ENCODE results near the gene DTX4.
"Not testable (repeated sequence)": the region's sequence is repeated elsewhere in the genome, so short reads cannot be mapped to it uniquely, and the experiment has no call there.

The DTX4 gene

GRCh38 chr11:59171508-59172322, at the start of gene DTX4:
Gene DTX4 (plus strand): TSS chr11:59172132. CDS start chr11:59172596, 464 bp downstream.
- peak; percentile 87 for TF ChIP-seq CTCF (conservative IDR thresholded peaks at IDR 0.05; ENCODE audit: low read length)
- DNase-seq (ENCODE audit: low read depth), result peak; percentile 84
- peak within 1 kb of the TSS; percentile 59 for H3K4me3 ChIP-seq (ENCODE audit: low read length)

- TF ChIP-seq CTCF (conservative IDR thresholded peaks at IDR 0.05; ENCODE audit: low read length), result peak; percentile 97
- H3K4me3 ChIP-seq (ENCODE audit: low read length), result no peak overlapping the region
- peak; percentile 70 for DNase-seq (ENCODE audit: low read depth)
These were observed 36.1 kb upstream of the DTX4 start for GRCh38 chr11:59135648-59136461.

GRCh38 chr11:59136551-59136950, 35.4 kb upstream of the DTX4 start:
- H3K4me3 ChIP-seq (ENCODE audit: low read length), result not testable (repeated sequence)

GRCh38 chr11:59137190-59137589, 34.7 kb upstream of the DTX4 start:
- no peak for DNase-seq (ENCODE audit: low read depth)
- no peak overlapping the region for H3K4me3 ChIP-seq (ENCODE audit: low read length)
- no peak for TF ChIP-seq CTCF (conservative IDR thresholded peaks at IDR 0.05; ENCODE audit: low read length)

More at GRCh38 chr11:59136551-59136950, 35.4 kb upstream of the DTX4 start:
- not testable (repeated sequence) for DNase-seq (ENCODE audit: low read depth)

GRCh38 chr11:59138643-59139042, 33.3 kb upstream of the DTX4 start:
- H3K4me3 ChIP-seq (ENCODE audit: low read length), result no peak overlapping the region
- no peak for DNase-seq (ENCODE audit: low read depth)
- no peak for TF ChIP-seq CTCF (conservative IDR thresholded peaks at IDR 0.05; ENCODE audit: low read length)

- H3K4me3 ChIP-seq (ENCODE audit: low read length), result no peak overlapping the region
- no peak for DNase-seq (ENCODE audit: low read depth)
- no peak for TF ChIP-seq CTCF (conservative IDR thresholded peaks at IDR 0.05; ENCODE audit: low read length)
These were observed 30.7 kb upstream of the DTX4 start for GRCh38 chr11:59141191-59141590.

- no peak for TF ChIP-seq CTCF (conservative IDR thresholded peaks at IDR 0.05; ENCODE audit: low read length)
- H3K4me3 ChIP-seq (ENCODE audit: low read length), result peak overlapping the region; percentile 87
- DNase-seq (ENCODE audit: low read depth), result peak; percentile 71
These were observed 30.1 kb upstream of the DTX4 start for GRCh38 chr11:59141673-59142460.

All from AG10803 (cell line).